Activated T-cell treated with anti-CD3 and anti-CD28 coated beads, Interleukin-2, amount 50 U/mL, for 72 hours (primary cell): ENCODE data around the gene SOCS3. TPM values are rescaled to one million over a fixed set of nuclear protein-coding genes. Genes with fewer than 3 reads are reported as not detected.

ENCODE experiments used
- ATAC-seq, 2 donors: fragments of 150-1000 bp; cut with Tn5 transposase; replicated peaks in 1 of 2; 2 replicates each; pipeline ENCODE4 v1.10.0; 2021; ENCODE audit warnings: moderate library complexity in 2 of 2, mild to moderate bottlenecking in 1 of 2
- DNase-seq, 2 donors: peaks; one replicate each; pipeline ENCODE4 v3.0.0; 2021 to 2022; ENCODE audit warnings: mixed read lengths in 1 of 2
- H3K27ac Mint-ChIP-seq: one replicate; pipeline ENCODE4 v1.8.0; 2022; ENCODE audit warnings: mild to moderate bottlenecking, moderate library complexity, mixed read lengths
- H3K27me3 Mint-ChIP-seq: one replicate; pipeline ENCODE4 v1.8.0; 2022; ENCODE audit warnings: low read depth, mixed read lengths
- H3K36me3 Mint-ChIP-seq, 2 donors: one replicate each; pipeline ENCODE4 v1.8.0; 2022; ENCODE audit warnings: mixed read lengths in 2 of 2, mild to moderate bottlenecking in 1 of 2; ENCODE audit not compliant: insufficient read depth in 2 of 2
- H3K4me1 Mint-ChIP-seq: one replicate; pipeline ENCODE4 v1.8.0; 2022; ENCODE audit warnings: low read depth, mixed read lengths
- H3K4me3 Mint-ChIP-seq, 2 donors: one replicate each; pipeline ENCODE4 v1.8.0; 2022; ENCODE audit warnings: mild to moderate bottlenecking in 2 of 2, mixed read lengths in 2 of 2, moderate library complexity in 2 of 2
- H3K9me3 Mint-ChIP-seq, 2 donors: one replicate each; pipeline ENCODE4 v1.8.0; 2022; ENCODE audit warnings: mixed read lengths in 2 of 2
- total RNA-seq, 2 donors: library from RNA; stranded (reverse); gene quantifications; one replicate each; pipeline ENCODE4 v1.2.3, GENCODE V29; 2022

Gene SOCS3
- total RNA-seq, 2 donors from 2014 or later = 164 to 212 TPM

GRCh38 chr17:78359321-78359996 is 418 bp downstream of the SOCS3 start:
- peak overlapping the region; percentile 82 to 86 for H3K4me3 Mint-ChIP-seq
- H3K27me3 Mint-ChIP-seq = peaks cover 5% of the 10 kb centered on the region
- H3K36me3 Mint-ChIP-seq = peaks cover 15 to 19% of the 10 kb centered on the region in 2 donors
- DNase-seq = peak in 1 of 2 donors; percentile 54
- peaks cover 49% of the 10 kb centered on the region for H3K4me1 Mint-ChIP-seq
- peak overlapping the region; percentile 82 for H3K27ac Mint-ChIP-seq
- no peak for ATAC-seq
- H3K9me3 Mint-ChIP-seq = no peaks in the 10 kb centered on the region

- peaks cover 49% of the 10 kb centered on the region for H3K4me1 Mint-ChIP-seq
- DNase-seq (peak; percentile 52 to 56), ATAC-seq (no peak)
- no peaks in the 10 kb centered on the region for H3K9me3 Mint-ChIP-seq
- H3K36me3 Mint-ChIP-seq = peaks cover 15 to 20% of the 10 kb centered on the region in 2 donors
- H3K4me3 Mint-ChIP-seq = peak overlapping the region; percentile 86 to 96
- H3K27ac Mint-ChIP-seq = peak overlapping the region; percentile 91
- peaks cover 5% of the 10 kb centered on the region for H3K27me3 Mint-ChIP-seq
Observed at GRCh38 chr17:78358538-78359320, 1.1 kb downstream of the SOCS3 start.

- peaks cover 15 to 19% of the 10 kb centered on the region in 2 donors for H3K36me3 Mint-ChIP-seq
- peak; percentile 41 to 42 for DNase-seq
- peak overlapping the region; percentile 86 to 96 for H3K4me3 Mint-ChIP-seq
- no peaks in the 10 kb centered on the region for H3K27me3 Mint-ChIP-seq
- no peaks in the 10 kb centered on the region for H3K9me3 Mint-ChIP-seq
- peak overlapping the region; percentile 91 for H3K27ac Mint-ChIP-seq
- no peak for ATAC-seq
- H3K4me1 Mint-ChIP-seq = peaks cover 50% of the 10 kb centered on the region
Observed at GRCh38 chr17:78357672-78358537, 2.0 kb downstream of the SOCS3 start.

- Mint-ChIP-seq H3K27me3 (no peaks in the 10 kb centered on the region), H3K4me3 (peak overlapping the region; percentile 86 to 96), H3K4me1 (peaks cover 49% of the 10 kb centered on the region), H3K9me3 (no peaks in the 10 kb centered on the region), H3K27ac (peak overlapping the region; percentile 91), H3K36me3 (peaks cover 15 to 19% of the 10 kb centered on the region in 2 donors)
- DNase-seq (peak; percentile 48 to 56), ATAC-seq (no peak)
Observed at GRCh38 chr17:78357177-78357586, 2.7 kb downstream of the SOCS3 start.

- peak; percentile 60 to 61 for ATAC-seq
- H3K36me3 Mint-ChIP-seq = peaks cover 15 to 19% of the 10 kb centered on the region in 2 donors
Observed at GRCh38 chr17:78356101-78356713, 3.7 kb downstream of the SOCS3 start.

DNA sequence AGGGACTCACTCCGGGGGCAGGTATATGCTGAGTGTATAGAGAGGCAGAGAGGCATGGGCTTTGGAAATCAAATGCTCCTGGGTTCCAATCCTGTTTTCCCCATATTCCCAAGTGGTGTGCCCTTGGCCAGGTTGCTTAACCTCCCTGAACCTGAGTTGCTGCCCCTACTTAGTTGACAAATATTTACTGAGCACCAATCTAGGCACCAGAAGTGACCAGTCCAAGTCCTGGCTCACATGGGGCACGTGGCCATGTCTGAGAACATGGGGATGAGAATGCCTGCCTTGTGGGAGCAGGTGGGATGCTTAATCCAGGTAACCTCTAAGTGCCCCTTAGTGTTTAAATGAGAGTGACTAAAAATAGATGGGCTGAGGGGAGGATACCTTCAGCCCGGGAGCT is 4.2 kb downstream of the SOCS3 start:
- Mint-ChIP-seq H3K36me3 (peaks cover 15 to 19% of the 10 kb centered on the region in 2 donors), H3K27me3 (no peaks in the 10 kb centered on the region), H3K4me1 (peaks cover 45% of the 10 kb centered on the region)

More at GRCh38 chr17:78356101-78356713, 3.7 kb downstream of the SOCS3 start:
- peak; percentile 90 to 95 for DNase-seq
- peak overlapping the region; percentile 91 for H3K27ac Mint-ChIP-seq
- no peaks in the 10 kb centered on the region for H3K27me3 Mint-ChIP-seq
- no peaks in the 10 kb centered on the region for H3K9me3 Mint-ChIP-seq
- H3K4me1 Mint-ChIP-seq = peaks cover 48% of the 10 kb centered on the region
- peak overlapping the region; percentile 86 to 96 for H3K4me3 Mint-ChIP-seq

DNA sequence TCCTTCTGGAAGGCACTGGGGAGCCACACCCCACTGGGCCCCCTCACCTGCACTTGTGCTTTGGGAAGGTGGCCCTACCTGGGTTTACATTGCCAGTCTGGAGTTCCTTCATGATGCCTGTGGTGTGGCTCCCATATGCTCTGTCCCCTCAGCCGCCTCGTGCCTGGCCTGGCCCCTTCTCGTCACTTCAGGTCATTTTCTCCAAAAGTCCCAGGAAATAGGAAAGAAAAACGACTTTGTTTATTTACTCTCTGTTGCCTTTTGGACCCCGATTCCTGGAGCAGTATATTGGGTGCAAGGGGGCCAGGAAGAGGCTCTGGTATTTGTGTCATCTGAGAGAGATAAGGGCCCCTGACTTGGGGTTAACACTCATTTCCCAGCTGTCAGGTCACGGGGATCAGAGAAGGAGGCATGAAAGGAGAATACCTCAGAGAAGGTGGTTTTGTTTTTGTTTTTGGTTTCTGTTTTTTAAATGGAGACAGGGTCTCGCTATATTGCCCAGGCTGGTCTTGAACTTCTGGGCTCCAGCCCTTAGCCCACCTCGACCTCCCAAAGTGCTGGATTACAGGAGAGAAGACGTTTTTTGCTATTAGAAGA is 4.7 kb downstream of the SOCS3 start:
- Mint-ChIP-seq H3K9me3 (no peaks in the 10 kb centered on the region), H3K27ac (peak overlapping the region; percentile 91), H3K27me3 (no peaks in the 10 kb centered on the region), H3K4me3 (peak overlapping the region; percentile 86 to 96), H3K36me3 (peaks cover 15 to 19% of the 10 kb centered on the region in 2 donors), H3K4me1 (peaks cover 50% of the 10 kb centered on the region)
- no peak for ATAC-seq
- DNase-seq = peak; percentile 54 to 58

More for the DNA sequence above, 4.2 kb downstream of the SOCS3 start:
- H3K4me3 Mint-ChIP-seq = peak overlapping the region; percentile 86 to 96
- H3K9me3 Mint-ChIP-seq = no peaks in the 10 kb centered on the region
- H3K27ac Mint-ChIP-seq = peak overlapping the region; percentile 91
- ATAC-seq = no peak
- DNase-seq = no peak

- ATAC-seq (no peak), DNase-seq (no peak)
- peaks cover 62% of the 10 kb centered on the region for H3K4me1 Mint-ChIP-seq
- H3K27me3 Mint-ChIP-seq = no peaks in the 10 kb centered on the region
- peak overlapping the region; percentile 86 to 96 for H3K4me3 Mint-ChIP-seq
- peak overlapping the region; percentile 92 for H3K27ac Mint-ChIP-seq
- H3K36me3 Mint-ChIP-seq = peaks cover 15 to 19% of the 10 kb centered on the region in 2 donors
- H3K9me3 Mint-ChIP-seq = no peaks in the 10 kb centered on the region
Observed at GRCh38 chr17:78353834-78354233, 6.0 kb downstream of the SOCS3 start.

- H3K36me3 Mint-ChIP-seq = peaks cover 2 to 3% of the 10 kb centered on the region in 2 donors
- ATAC-seq (no peak), DNase-seq (no peak)
- no peak overlapping the region for H3K27ac Mint-ChIP-seq
- H3K4me3 Mint-ChIP-seq = peak overlapping the region; percentile 56 to 66
- H3K9me3 Mint-ChIP-seq = no peaks in the 10 kb centered on the region
- peaks cover 85% of the 10 kb centered on the region for H3K4me1 Mint-ChIP-seq
- no peaks in the 10 kb centered on the region for H3K27me3 Mint-ChIP-seq
Observed at GRCh38 chr17:78351449-78352006, 8.3 kb downstream of the SOCS3 start.

GRCh38 chr17:78349891-78350642 is 9.8 kb downstream of the SOCS3 start:
- Mint-ChIP-seq H3K27me3 (no peaks in the 10 kb centered on the region), H3K9me3 (no peaks in the 10 kb centered on the region), H3K4me1 (peaks cover 84% of the 10 kb centered on the region), H3K4me3 (peak overlapping the region; percentile 2 to 3), H3K36me3 (peaks cover 0 to 1% of the 10 kb centered on the region in 2 donors), H3K27ac (peak overlapping the region; percentile 78)
- DNase-seq (no peak), ATAC-seq (no peak)

DNA sequence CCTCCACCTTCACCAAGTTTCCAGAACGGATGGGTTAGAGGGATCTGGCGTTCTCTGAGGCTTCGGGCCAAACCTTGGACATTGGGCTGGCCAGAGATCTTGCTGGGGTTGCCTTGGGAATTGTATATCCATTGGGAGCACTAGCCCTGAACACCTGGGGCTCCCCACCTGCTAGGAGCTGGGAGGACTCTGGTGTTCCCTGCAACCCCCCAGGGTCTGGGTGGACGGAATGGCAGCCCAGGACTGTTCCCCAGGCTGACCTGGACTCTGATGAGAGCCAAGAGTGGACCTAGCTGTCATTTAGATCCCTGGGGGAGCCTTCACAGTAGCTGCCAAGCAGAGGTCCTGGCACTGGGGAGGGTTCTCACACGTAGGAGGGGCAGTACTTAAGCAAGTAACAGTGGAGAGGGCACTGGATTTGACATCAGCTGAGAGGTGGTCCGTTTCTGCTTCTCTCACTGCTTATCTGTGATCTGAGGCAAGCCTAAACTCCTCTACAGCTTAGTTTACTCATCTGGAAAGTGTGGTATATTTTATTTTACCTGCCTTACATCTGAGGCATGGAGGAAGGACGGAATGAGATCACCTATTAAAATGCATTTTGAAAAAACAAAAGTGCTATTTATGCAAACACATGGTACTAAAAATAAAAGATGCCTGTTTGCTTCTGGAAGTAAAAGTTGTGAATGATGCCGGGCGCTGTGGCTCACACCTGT is 11.7 kb downstream of the SOCS3 start:
- peaks cover 84% of the 10 kb centered on the region for H3K4me1 Mint-ChIP-seq
- DNase-seq (no peak), ATAC-seq (peak; percentile 23 to 27)
- no peaks in the 10 kb centered on the region for H3K36me3 Mint-ChIP-seq
- no peaks in the 10 kb centered on the region for H3K9me3 Mint-ChIP-seq
- H3K27me3 Mint-ChIP-seq = no peaks in the 10 kb centered on the region
- peak overlapping the region; percentile 27 to 67 for H3K4me3 Mint-ChIP-seq
- H3K27ac Mint-ChIP-seq = peak overlapping the region; percentile 14
